ENCODE measurements around the gene CLASRP. TPM values are rescaled to one million over a fixed set of nuclear protein-coding genes. Genes with fewer than 3 reads are reported as not detected.

Gene CLASRP
- total RNA-seq, 1 experiment from 2014 or later, result 79.9 TPM

- no peak for TF ChIP-seq MAX (IDR thresholded peaks at IDR 0.05)
- no peak for TF ChIP-seq RAD21 (IDR thresholded peaks at IDR 0.05; ENCODE audit: low read depth)
Measured at GRCh38 chr19:45046355-45046754, 7.5 kb downstream of the CLASRP start (continued).

GRCh38 chr19:45047188-45047797 is 8.4 kb downstream of the CLASRP start:
- Histone ChIP-seq H3K4me3 (replicated peaks in 1 of 2; ENCODE audit: low read depth in 1 of 2, low read length in 2 of 2) (no peak overlapping the region), H3K4me1 (ENCODE audit: control insufficient read depth in 1 of 2, insufficient read depth in 2 of 2, low read length in 2 of 2) (peaks cover 7 to 27% of the 10 kb centered on the region in 2 experiments), H3K27me3 (ENCODE audit: insufficient read depth, low read length) (no peaks in the 10 kb centered on the region), H2AFZ (ENCODE audit: low read depth, low read length, poor library complexity, severe bottlenecking) (no peak overlapping the region), H3K9me3 (ENCODE audit: control insufficient read depth in 1 of 2, insufficient read depth in 1 of 2, low read depth in 1 of 2, low read length in 2 of 2) (no peaks in the 10 kb centered on the region), H4K20me1 (ENCODE audit: insufficient read depth) (peaks cover 4% of the 10 kb centered on the region; the same call in 1 of the 2 replicates), H3K27ac (ENCODE audit: low read depth, low read length) (no peak overlapping the region), H3K9ac (ENCODE audit: low read length) (no peak overlapping the region), H3K36me3 (ENCODE audit: control insufficient read depth in 1 of 2, insufficient read depth in 2 of 2, low read length in 2 of 2) (peaks cover 32 to 33% of the 10 kb centered on the region in 2 experiments), H3K79me2 (ENCODE audit: insufficient read depth, low read length) (peaks cover 98% of the 10 kb centered on the region), H3K9me2 (ENCODE audit: insufficient read depth) (no peaks in the 10 kb centered on the region), H3K4me2 (ENCODE audit: low read length) (no peak overlapping the region)
- ATAC-seq (no peak), DNase-seq (ENCODE audit: low read depth, low spot score) (no peak)
- ChIA-PET POLR2A (no interaction called here), RAD21 (ENCODE audit: low non-redundant PET in 1 of 2, low total read pairs in 2 of 2, uncharacterized antibody in 2 of 2, unreplicated experiment in 2 of 2) (no interaction called here), CTCF (interaction anchor here (1.8 kb wide), 1 partner anchor 12 kb away, joined by 7 read pairs; no protein-coding TSS in a partner anchor)
- intact Hi-C loops (cut with micrococcal nuclease), result no loop called here
- TF ChIP-seq ZFX (IDR thresholded peaks at IDR 0.05), result no peak
- TF ChIP-seq FOSL1 (IDR thresholded peaks at IDR 0.05; ENCODE audit: low read depth), result no peak
- no peak for TF ChIP-seq SIN3A (IDR thresholded peaks at IDR 0.05; ENCODE audit: low read depth)
- TF ChIP-seq EGR1 (IDR thresholded peaks at IDR 0.05; ENCODE audit: low read depth), result no peak
- no peak for TF ChIP-seq ZNF274 (IDR thresholded peaks at IDR 0.05; ENCODE audit: low read depth, low read length)
- TF ChIP-seq POLR2A (IDR thresholded peaks at IDR 0.05; ENCODE audit: borderline replicate concordance, extremely low read depth, insufficient read depth, insufficient read length), result no peak
- no peak for TF ChIP-seq EZH2phosphoT487 (IDR thresholded peaks at IDR 0.05; ENCODE audit: borderline replicate concordance)
- no peak for TF ChIP-seq REST (IDR thresholded peaks at IDR 0.05; ENCODE audit: low read depth)
- TF ChIP-seq ELF1 (IDR thresholded peaks at IDR 0.05; ENCODE audit: borderline replicate concordance, low read depth), result no peak
- no peak for TF ChIP-seq TCF7L2 (IDR thresholded peaks at IDR 0.05; ENCODE audit: borderline replicate concordance, extremely low read depth, insufficient read depth, insufficient read length)
- no peak for TF ChIP-seq ATF3 (IDR thresholded peaks at IDR 0.05)
- TF ChIP-seq CEBPB (IDR thresholded peaks at IDR 0.05; ENCODE audit: low read depth), result no peak
- TF ChIP-seq JUND (IDR thresholded peaks at IDR 0.05), result no peak
- TF ChIP-seq SRF (IDR thresholded peaks at IDR 0.05; ENCODE audit: low read depth), result no peak
- no peak for TF ChIP-seq ZBTB33 (IDR thresholded peaks at IDR 0.05; ENCODE audit: extremely low read depth, insufficient replicate concordance, low read length)
- no peak for TF ChIP-seq POLR2AphosphoS5 (IDR thresholded peaks at IDR 0.05; ENCODE audit: low read depth, low read length)
- no peak for TF ChIP-seq EZH2 (IDR thresholded peaks at IDR 0.05)
- no peak for TF ChIP-seq YY1 (IDR thresholded peaks at IDR 0.05; ENCODE audit: extremely low read depth, insufficient replicate concordance, low read depth, low read length)
- BruUV-seq (replicated peaks), result no TSS peak

Data from HCT116 (cell line).